Duodenal mucosa (tissue), 2 donors: ENCODE results near the gene LINC00305.

ENCODE experiments used
- H3K27ac ChIP-seq: one replicate; pipeline ENCODE4 v1.7.0; 2013; ENCODE audit warnings: low read depth, low read length
- H3K27me3 ChIP-seq, 2 donors: one replicate each; pipeline ENCODE4 v1.7.0; 2013; ENCODE audit warnings: low read length in 2 of 2, control low read depth in 1 of 2; ENCODE audit not compliant: insufficient read depth in 2 of 2, control insufficient read depth in 1 of 2
- H3K36me3 ChIP-seq, 2 donors: one replicate each; pipeline ENCODE4 v1.7.0; 2013; ENCODE audit warnings: low read length in 2 of 2, control low read depth in 1 of 2; ENCODE audit not compliant: insufficient read depth in 2 of 2, control insufficient read depth in 1 of 2
- H3K4me1 ChIP-seq, 2 donors: one replicate each; pipeline ENCODE4 v1.7.0; 2013; ENCODE audit warnings: low read length in 2 of 2, control low read depth in 1 of 2; ENCODE audit not compliant: insufficient read depth in 2 of 2, control insufficient read depth in 1 of 2
- H3K4me3 ChIP-seq, 2 donors: one replicate each; pipeline ENCODE4 v1.7.0; 2013; ENCODE audit warnings: low read length in 2 of 2, low read depth in 1 of 2
- H3K9ac ChIP-seq, 2 donors: one replicate each; pipeline ENCODE4 v1.7.0; 2013; ENCODE audit warnings: low read length in 2 of 2, low read depth in 1 of 2
- H3K9me3 ChIP-seq, 2 donors: one replicate each; pipeline ENCODE4 v1.7.0; 2013; ENCODE audit warnings: low read length in 2 of 2, control low read depth in 1 of 2; ENCODE audit not compliant: control insufficient read depth in 1 of 2

Gene LINC00305

DNA sequence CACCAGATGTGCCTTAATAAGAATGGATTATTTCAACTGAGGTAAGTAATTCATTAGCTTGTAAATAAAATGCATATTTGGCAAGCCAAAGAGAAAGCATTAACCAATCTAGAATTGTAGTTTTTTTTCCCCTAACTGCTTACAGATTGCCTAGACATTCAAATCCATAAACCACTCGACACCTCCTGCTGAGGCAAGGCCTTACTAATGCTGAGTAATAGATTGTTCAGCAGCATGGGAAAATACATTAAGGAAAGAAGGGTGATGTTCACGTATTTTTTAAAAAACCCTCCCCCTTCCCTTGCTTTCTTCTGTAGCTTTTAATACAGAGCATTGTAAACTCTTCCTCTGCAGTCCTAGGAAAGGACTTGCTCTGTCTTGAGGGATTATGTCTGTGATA is 17.0 kb upstream of the LINC00305 start:
- H3K9ac ChIP-seq: no peak overlapping the region
- no peak overlapping the region for H3K4me3 ChIP-seq
- H3K4me1 ChIP-seq: no peaks in the 10 kb centered on the region
- H3K9me3 ChIP-seq: no peaks in the 10 kb centered on the region
- H3K36me3 ChIP-seq: no peaks in the 10 kb centered on the region
- H3K27ac ChIP-seq: no peak overlapping the region
- no peaks in the 10 kb centered on the region for H3K27me3 ChIP-seq

DNA sequence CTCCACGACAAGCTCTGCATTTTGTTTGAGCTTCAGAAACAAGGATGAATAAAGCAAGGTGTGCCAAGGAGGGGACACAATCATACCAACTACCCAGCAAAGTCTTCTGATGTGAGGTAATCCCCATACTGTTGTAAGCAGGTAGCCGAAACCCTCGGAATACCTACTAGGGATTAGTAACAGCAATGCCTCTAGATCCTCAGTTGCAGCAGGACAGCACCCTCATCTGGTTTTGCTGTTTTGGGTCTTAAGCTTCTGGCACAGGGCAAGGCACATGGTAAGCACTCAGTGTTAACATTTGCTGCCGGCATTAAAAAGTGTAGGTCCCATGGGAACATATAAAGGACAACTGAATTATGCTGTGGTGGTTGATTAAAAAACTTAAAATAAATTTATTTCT is 16.0 kb upstream of the LINC00305 start:
- no peaks in the 10 kb centered on the region for H3K9me3 ChIP-seq
- H3K4me1 ChIP-seq: no peaks in the 10 kb centered on the region
- no peak overlapping the region for H3K9ac ChIP-seq
- no peaks in the 10 kb centered on the region for H3K36me3 ChIP-seq
- H3K27me3 ChIP-seq: no peaks in the 10 kb centered on the region
- no peak overlapping the region for H3K27ac ChIP-seq
- no peak overlapping the region for H3K4me3 ChIP-seq

DNA sequence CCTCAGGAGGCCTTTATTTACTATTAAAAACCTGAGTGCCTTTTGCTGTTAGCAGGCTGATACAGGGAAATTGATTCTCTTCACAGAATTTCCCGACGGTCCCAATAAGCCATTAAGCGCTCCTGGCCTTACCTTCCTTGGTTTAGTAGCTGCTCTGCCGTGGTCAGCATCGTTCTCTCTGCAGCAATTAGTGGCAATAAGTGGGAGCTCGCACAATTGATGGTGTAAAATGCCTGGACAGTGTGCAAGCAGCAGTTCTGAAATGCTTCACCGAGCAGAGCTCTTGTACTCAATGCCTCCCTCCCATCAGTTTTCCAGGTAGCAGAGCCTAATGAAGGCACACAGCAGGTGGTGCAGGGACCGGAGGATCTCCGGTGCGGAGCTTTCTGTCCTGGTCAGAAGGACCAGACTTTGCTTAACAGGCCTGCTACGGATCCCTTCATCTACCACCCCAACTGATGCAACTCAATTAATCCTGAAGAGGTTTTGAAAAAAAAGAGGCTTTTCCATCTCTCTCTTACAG is 1.1 kb upstream of the LINC00305 start:
- H3K27me3 ChIP-seq: no peaks in the 10 kb centered on the region
- H3K4me3 ChIP-seq: no peak overlapping the region
- no peak overlapping the region for H3K9ac ChIP-seq
- H3K27ac ChIP-seq: no peak overlapping the region
- H3K9me3 ChIP-seq: no peaks in the 10 kb centered on the region
- no peaks in the 10 kb centered on the region for H3K36me3 ChIP-seq
- no peaks in the 10 kb centered on the region for H3K4me1 ChIP-seq

DNA sequence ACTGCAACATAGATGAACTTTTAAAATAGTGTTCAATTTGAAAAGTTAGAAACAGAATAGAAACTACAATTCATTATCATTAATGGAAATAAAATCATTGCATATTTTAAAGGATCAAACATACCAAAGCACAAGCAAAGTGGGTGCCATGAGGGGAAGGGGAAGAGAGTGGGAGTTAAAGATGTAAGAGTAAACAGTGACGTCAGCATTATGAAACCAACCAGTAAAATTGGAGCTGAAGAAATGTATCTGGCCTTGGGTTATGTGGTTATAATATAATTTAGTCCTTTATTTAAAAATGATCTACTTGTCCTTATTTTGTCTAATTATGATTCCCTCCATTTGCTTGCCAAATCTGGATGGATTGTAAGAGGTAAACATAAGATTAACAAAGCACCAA is 6.0 kb downstream of the LINC00305 start:
- no peaks in the 10 kb centered on the region for H3K4me1 ChIP-seq
- H3K27me3 ChIP-seq: no peaks in the 10 kb centered on the region
- no peak overlapping the region for H3K27ac ChIP-seq
- H3K36me3 ChIP-seq: no peaks in the 10 kb centered on the region
- no peak overlapping the region for H3K4me3 ChIP-seq
- no peaks in the 10 kb centered on the region for H3K9me3 ChIP-seq
- no peak overlapping the region for H3K9ac ChIP-seq

GRCh38 chr18:64137914-64138313 is 11.0 kb downstream of the LINC00305 start:
- Histone ChIP-seq H3K9me3 (no peaks in the 10 kb centered on the region), H3K27me3 (no peaks in the 10 kb centered on the region), H3K4me1 (no peaks in the 10 kb centered on the region), H3K27ac (no peak overlapping the region), H3K4me3 (no peak overlapping the region), H3K36me3 (no peaks in the 10 kb centered on the region), H3K9ac (no peak overlapping the region)

DNA sequence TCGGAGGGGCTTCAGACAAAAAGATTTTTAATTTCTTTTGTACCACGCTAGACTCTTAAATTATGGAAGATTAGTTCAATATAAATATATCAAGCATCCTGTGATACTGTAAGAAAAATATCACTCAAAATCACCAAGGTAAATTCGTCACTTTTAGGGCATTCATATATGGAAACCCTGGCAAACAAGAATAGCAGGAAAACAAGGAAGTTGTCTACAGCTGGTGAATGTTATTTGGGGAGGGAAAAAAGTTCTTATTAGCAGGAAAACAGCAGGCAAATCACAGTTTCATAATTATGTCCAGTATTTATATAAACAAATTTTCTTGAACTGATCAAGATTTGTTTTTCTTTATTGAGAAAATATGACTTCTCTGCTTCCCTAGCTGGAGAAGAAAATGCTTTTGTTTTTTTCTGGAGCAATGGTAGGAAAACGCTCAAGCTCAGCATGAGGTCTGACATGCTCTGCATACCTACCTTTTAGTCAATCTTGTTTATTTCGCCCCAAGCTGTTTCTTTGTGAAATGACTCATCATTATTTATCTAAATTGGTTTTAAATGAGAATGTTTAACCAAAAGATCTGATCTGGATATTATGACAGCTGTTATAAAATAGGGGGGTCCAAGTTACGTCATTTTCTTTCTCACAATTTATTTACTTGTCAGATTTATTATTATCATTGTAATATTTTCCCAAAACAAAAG is 14.7 kb downstream of the LINC00305 start:
- H3K27ac ChIP-seq: no peak overlapping the region
- H3K9ac ChIP-seq: no peak overlapping the region
- H3K27me3 ChIP-seq: no peaks in the 10 kb centered on the region

DNA sequence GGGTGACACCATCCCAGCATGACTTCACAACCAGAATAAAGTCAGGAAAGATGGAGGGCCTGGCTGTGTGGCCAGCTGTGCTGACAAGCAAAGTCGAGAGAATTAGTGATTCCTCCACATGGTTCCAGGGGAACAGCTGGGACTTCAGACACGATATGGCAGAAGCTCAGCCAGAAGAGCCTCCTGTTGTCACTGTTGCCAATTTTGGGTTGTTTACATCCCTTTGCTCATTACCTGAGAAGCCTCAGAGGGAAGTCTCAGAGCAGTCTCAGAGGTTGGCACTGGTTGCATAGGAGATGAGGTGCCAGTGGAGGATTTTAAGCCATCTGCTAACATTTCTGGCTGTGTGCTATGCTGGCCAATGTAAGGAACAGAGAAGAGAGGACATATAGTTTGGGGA is 16.0 kb downstream of the LINC00305 start:
- Histone ChIP-seq H3K4me3 (no peak overlapping the region), H3K9me3 (no peaks in the 10 kb centered on the region), H3K27ac (no peak overlapping the region), H3K27me3 (no peaks in the 10 kb centered on the region), H3K4me1 (no peaks in the 10 kb centered on the region), H3K9ac (no peak overlapping the region), H3K36me3 (no peaks in the 10 kb centered on the region)

More for the DNA sequence above, 14.7 kb downstream of the LINC00305 start:
- no peaks in the 10 kb centered on the region for H3K9me3 ChIP-seq
- H3K36me3 ChIP-seq: no peaks in the 10 kb centered on the region
- H3K4me3 ChIP-seq: no peak overlapping the region
- no peaks in the 10 kb centered on the region for H3K4me1 ChIP-seq

GRCh38 chr18:64131314-64131713 is 17.6 kb downstream of the LINC00305 start:
- H3K4me1 ChIP-seq: no peaks in the 10 kb centered on the region
- no peaks in the 10 kb centered on the region for H3K27me3 ChIP-seq
- no peak overlapping the region for H3K27ac ChIP-seq
- no peak overlapping the region for H3K9ac ChIP-seq
- H3K4me3 ChIP-seq: no peak overlapping the region
- no peaks in the 10 kb centered on the region for H3K9me3 ChIP-seq
- no peaks in the 10 kb centered on the region for H3K36me3 ChIP-seq

- H3K27ac ChIP-seq: no peak overlapping the region
- H3K27me3 ChIP-seq: no peaks in the 10 kb centered on the region
- H3K4me3 ChIP-seq: no peak overlapping the region
- no peaks in the 10 kb centered on the region for H3K9me3 ChIP-seq
- H3K9ac ChIP-seq: no peak overlapping the region
- no peaks in the 10 kb centered on the region for H3K4me1 ChIP-seq
- H3K36me3 ChIP-seq: no peaks in the 10 kb centered on the region
Observed at GRCh38 chr18:64127172-64127571, 21.7 kb downstream of the LINC00305 start.

- Histone ChIP-seq H3K36me3 (no peaks in the 10 kb centered on the region), H3K9ac (no peak overlapping the region), H3K4me1 (no peaks in the 10 kb centered on the region), H3K4me3 (no peak overlapping the region), H3K27me3 (no peaks in the 10 kb centered on the region), H3K27ac (no peak overlapping the region), H3K9me3 (no peaks in the 10 kb centered on the region)
Observed at GRCh38 chr18:64119916-64120315, 29.0 kb downstream of the LINC00305 start.
